ENCODE data around the gene ANKRD13C. TPM values are rescaled to one million over a fixed set of nuclear protein-coding genes. Genes with fewer than 3 reads are reported as not detected.
A peak's percentile ranks its signal among the peaks of the same experiment; 100 is the strongest.

The ANKRD13C gene
- total RNA-seq, 4 donors from 2014 or later: 9.6 to 13.5 (median 11.1) TPM

GRCh38 chr1:70211541-70211940 lies 143.0 kb downstream of the ANKRD13C start:
- H3K9me3 ChIP-seq: no peaks in the 10 kb centered on the region
- H3K4me1 ChIP-seq: peaks cover 45 to 46% of the 10 kb centered on the region in 2 donors
- ATAC-seq: no peak
- peak overlapping the region in 2 of 4 donors; percentile 2 to 8 for H3K27ac ChIP-seq
- H3K4me3 ChIP-seq: no peak overlapping the region
- DNase-seq: no peak
- in situ Hi-C loops (cut with MboI; ENCODE audit: low sequenced_read_pairs in 4 of 4): no loop called here
- H3K27me3 ChIP-seq: no peaks in the 10 kb centered on the region
- TF ChIP-seq POLR2A (IDR thresholded peaks at IDR 0.05) (no peak), CTCF (IDR thresholded peaks at IDR 0.05 in 4 of 5, conservative IDR thresholded peaks at IDR 0.05 in 1 of 5) (no peak)
- intact Hi-C loops (cut with DNase I; ENCODE audit: low total_unique reads): no loop called here
- H3K36me3 ChIP-seq: peaks cover 0 to 15% of the 10 kb centered on the region in 2 donors

- in situ Hi-C loops (cut with MboI; ENCODE audit: low sequenced_read_pairs in 4 of 4) (no loop called here), intact Hi-C loops (cut with DNase I; ENCODE audit: low total_unique reads) (no loop called here)
- Histone ChIP-seq H3K27ac (peak overlapping the region in 2 of 4 donors; percentile 2 to 7), H3K9me3 (no peaks in the 10 kb centered on the region), H3K4me3 (no peak overlapping the region), H3K27me3 (no peaks in the 10 kb centered on the region), H3K36me3 (peaks cover 0 to 15% of the 10 kb centered on the region in 2 donors), H3K4me1 (peaks cover 48 to 49% of the 10 kb centered on the region in 2 donors)
- TF ChIP-seq POLR2A (IDR thresholded peaks at IDR 0.05): no peak
- TF ChIP-seq CTCF (IDR thresholded peaks at IDR 0.05 in 4 of 5, conservative IDR thresholded peaks at IDR 0.05 in 1 of 5): no peak
- no peak for DNase-seq
- ATAC-seq: no peak
Observed at GRCh38 chr1:70210820-70211219, 143.7 kb downstream of the ANKRD13C start.

Other genes starting within 250 kb of the ANKRD13C start
- 10 to 100 TPM in 1 of 4 donors, 1 to 10 TPM in 3; 6.5 to 10.5 (median 9.3) TPM for gene LRRC40, start 149.1 kb downstream of the ANKRD13C start, total RNA-seq
- gene SRSF11, start 133.3 kb downstream of the ANKRD13C start, total RNA-seq: 100 to 1,000 TPM in 1 of 4 donors, 10 to 100 TPM in 3; 42.4 to 135 (median 52.2) TPM
- gene CTH, start 56.5 kb upstream of the ANKRD13C start, total RNA-seq: 1 to 10 TPM; 1.3 to 6.9 (median 2.5) TPM

Measured in gastrocnemius medialis (tissue), 4 donors.